ENCODE data around the gene NFKBIA. TPM values are rescaled to one million over a fixed set of nuclear protein-coding genes. Genes with fewer than 3 reads are reported as not detected.
A peak's percentile ranks its signal among the peaks of the same experiment; 100 is the strongest.

NFKBIA gene
- total and polyA plus RNA-seq, 2 donors (not counting 1 experiment from before 2014, with no cell fraction given) = 17.7 to 67.9 TPM

GRCh38 chr14:35412272-35413056, 7.9 kb upstream of the NFKBIA start:
- Histone ChIP-seq H3K4me3 (replicated peaks in 1 of 4; ENCODE audit: control extremely low read depth in 1 of 4, insufficient read depth in 1 of 4, low read depth in 3 of 4, low read length in 4 of 4) (no peak overlapping the region), H3K79me2 (ENCODE audit: control insufficient read depth, insufficient read depth, low read length) (no peaks in the 10 kb centered on the region), H2AFZ (ENCODE audit: low read length) (peak overlapping the region; percentile 94), H3K27me3 (ENCODE audit: control insufficient read depth, insufficient read depth, low read length) (no peaks in the 10 kb centered on the region), H3K4me2 (ENCODE audit: extremely low read depth, insufficient read depth, low read length) (peak overlapping the region; percentile 62), H3K9ac (ENCODE audit: insufficient read depth, low read length) (no peak overlapping the region), H3K4me1 (ENCODE audit: control insufficient read depth, extremely low read depth, insufficient read depth, low read length) (peaks cover 8% of the 10 kb centered on the region), H3K36me3 (ENCODE audit: control insufficient read depth, insufficient read depth, low read length) (no peaks in the 10 kb centered on the region), H3K9me3 (ENCODE audit: control insufficient read depth, insufficient read depth, low read depth, low read length) (no peaks in the 10 kb centered on the region), H4K20me1 (ENCODE audit: control insufficient read depth, extremely low read depth, insufficient read depth, low read length) (no peaks in the 10 kb centered on the region), H3K27ac (ENCODE audit: insufficient read depth, low read length) (no peak overlapping the region)
- TF ChIP-seq EZH2 (IDR thresholded peaks at IDR 0.05; ENCODE audit: low read length, missing control alignments) = no peak
- no peak for TF ChIP-seq CTCF (conservative IDR thresholded peaks at IDR 0.05 in 1 of 2, IDR thresholded peaks at IDR 0.05 in 1 of 2; ENCODE audit: low read depth in 1 of 2, low read length in 2 of 2)
- peak in 1 of 2 donors; percentile 47 for DNase-seq (ENCODE audit: low read depth in 2 of 2)

GRCh38 chr14:35410858-35411257, 6.3 kb upstream of the NFKBIA start:
- Histone ChIP-seq H3K27ac (ENCODE audit: insufficient read depth, low read length) (no peak overlapping the region), H2AFZ (ENCODE audit: low read length) (no peak overlapping the region), H3K36me3 (ENCODE audit: control insufficient read depth, insufficient read depth, low read length) (no peaks in the 10 kb centered on the region), H3K4me1 (ENCODE audit: control insufficient read depth, extremely low read depth, insufficient read depth, low read length) (peaks cover 5% of the 10 kb centered on the region), H3K4me2 (ENCODE audit: extremely low read depth, insufficient read depth, low read length) (no peak overlapping the region), H3K27me3 (ENCODE audit: control insufficient read depth, insufficient read depth, low read length) (no peaks in the 10 kb centered on the region), H3K79me2 (ENCODE audit: control insufficient read depth, insufficient read depth, low read length) (no peaks in the 10 kb centered on the region), H3K9me3 (ENCODE audit: control insufficient read depth, insufficient read depth, low read depth, low read length) (no peaks in the 10 kb centered on the region), H4K20me1 (ENCODE audit: control insufficient read depth, extremely low read depth, insufficient read depth, low read length) (no peaks in the 10 kb centered on the region), H3K4me3 (replicated peaks in 1 of 4; ENCODE audit: control extremely low read depth in 1 of 4, insufficient read depth in 1 of 4, low read depth in 3 of 4, low read length in 4 of 4) (no peak overlapping the region), H3K9ac (ENCODE audit: insufficient read depth, low read length) (no peak overlapping the region)
- no peak for DNase-seq (ENCODE audit: low read depth in 2 of 2)
- TF ChIP-seq EZH2 (IDR thresholded peaks at IDR 0.05; ENCODE audit: low read length, missing control alignments) = no peak
- TF ChIP-seq CTCF (conservative IDR thresholded peaks at IDR 0.05 in 1 of 2, IDR thresholded peaks at IDR 0.05 in 1 of 2; ENCODE audit: low read depth in 1 of 2, low read length in 2 of 2) = no peak

- DNase-seq (ENCODE audit: low read depth in 2 of 2) = no peak
- Histone ChIP-seq H3K27ac (ENCODE audit: insufficient read depth, low read length) (no peak overlapping the region), H4K20me1 (ENCODE audit: control insufficient read depth, extremely low read depth, insufficient read depth, low read length) (no peaks in the 10 kb centered on the region), H3K4me3 (replicated peaks in 1 of 4; ENCODE audit: control extremely low read depth in 1 of 4, insufficient read depth in 1 of 4, low read depth in 3 of 4, low read length in 4 of 4) (no peak overlapping the region), H3K9ac (ENCODE audit: insufficient read depth, low read length) (no peak overlapping the region), H2AFZ (ENCODE audit: low read length) (no peak overlapping the region), H3K36me3 (ENCODE audit: control insufficient read depth, insufficient read depth, low read length) (no peaks in the 10 kb centered on the region), H3K4me1 (ENCODE audit: control insufficient read depth, extremely low read depth, insufficient read depth, low read length) (peaks cover 10% of the 10 kb centered on the region), H3K27me3 (ENCODE audit: control insufficient read depth, insufficient read depth, low read length) (no peaks in the 10 kb centered on the region), H3K79me2 (ENCODE audit: control insufficient read depth, insufficient read depth, low read length) (no peaks in the 10 kb centered on the region), H3K9me3 (ENCODE audit: control insufficient read depth, insufficient read depth, low read depth, low read length) (no peaks in the 10 kb centered on the region), H3K4me2 (ENCODE audit: extremely low read depth, insufficient read depth, low read length) (no peak overlapping the region)
- TF ChIP-seq CTCF (conservative IDR thresholded peaks at IDR 0.05 in 1 of 2, IDR thresholded peaks at IDR 0.05 in 1 of 2; ENCODE audit: low read depth in 1 of 2, low read length in 2 of 2) = no peak
- TF ChIP-seq EZH2 (IDR thresholded peaks at IDR 0.05; ENCODE audit: low read length, missing control alignments) = no peak
Observed at GRCh38 chr14:35409595-35409994, 5.0 kb upstream of the NFKBIA start.

All from fibroblast of lung (primary cell).